HG02884 (cell line): ENCODE data around the gene USH2A.

Experiments used
- ATAC-seq: cut with Tn5 transposase; IDR thresholded peaks from one replicate; pipeline ENCODE4 v1.9.1; 2021; ENCODE audit warnings: mild to moderate bottlenecking, moderate library complexity; ENCODE audit not compliant: unreplicated experiment

Gene USH2A

GRCh38 chr1:215986401-215986800 is 436.8 kb downstream of the USH2A start:
- no peak for ATAC-seq

GRCh38 chr1:215983680-215984079 is 439.6 kb downstream of the USH2A start:
- no peak for ATAC-seq

DNA sequence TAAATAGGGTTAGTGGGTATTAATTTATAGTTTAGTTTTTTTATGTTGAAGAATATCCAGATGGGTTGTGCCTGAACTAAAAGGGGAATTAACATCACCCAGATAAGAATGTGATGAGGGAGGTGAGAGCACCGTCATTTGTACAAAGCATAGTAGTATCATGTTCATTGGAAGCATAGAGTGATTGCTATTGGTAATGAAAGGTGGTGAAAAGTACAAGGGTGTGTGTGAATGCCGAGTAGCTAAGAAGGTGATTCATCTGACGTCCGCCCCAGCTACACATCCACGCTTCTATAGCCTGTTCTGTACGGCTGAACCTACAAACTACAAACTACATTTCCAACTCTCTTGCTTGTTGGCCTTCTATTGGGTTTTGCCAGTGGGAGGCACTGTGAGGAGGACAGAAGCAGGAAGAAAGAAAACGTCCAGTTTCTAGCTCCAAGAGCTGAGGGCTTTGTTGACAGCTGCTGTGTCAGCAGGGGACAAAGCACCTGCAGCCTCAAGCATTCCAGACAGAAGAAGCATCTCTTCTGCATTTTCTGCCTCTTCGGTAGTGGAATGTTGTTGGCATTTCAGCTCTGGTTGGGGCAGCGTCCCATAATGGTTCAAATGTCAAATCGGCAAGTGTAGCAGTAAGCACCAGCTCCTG is 451.3 kb downstream of the USH2A start:
- ATAC-seq, result no peak

DNA sequence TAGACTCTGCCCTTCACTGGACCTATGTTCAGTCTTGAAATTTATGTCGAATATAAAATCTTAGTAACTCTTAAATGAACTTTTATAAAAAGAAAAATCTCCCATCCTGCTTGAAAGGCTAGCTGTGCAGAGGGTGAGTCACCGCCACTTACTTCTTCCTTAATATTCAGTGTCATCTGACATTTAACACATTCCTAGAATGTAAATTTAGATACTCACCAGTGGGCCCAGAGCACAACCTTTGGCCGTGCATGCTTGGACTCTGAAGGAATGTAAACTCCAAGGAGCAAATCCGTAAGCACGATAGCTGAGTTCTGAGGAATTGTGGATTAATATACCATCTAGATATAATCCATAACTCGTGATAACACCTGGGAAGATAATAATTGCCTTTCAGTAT is 452.8 kb downstream of the USH2A start:
- no peak for ATAC-seq

DNA sequence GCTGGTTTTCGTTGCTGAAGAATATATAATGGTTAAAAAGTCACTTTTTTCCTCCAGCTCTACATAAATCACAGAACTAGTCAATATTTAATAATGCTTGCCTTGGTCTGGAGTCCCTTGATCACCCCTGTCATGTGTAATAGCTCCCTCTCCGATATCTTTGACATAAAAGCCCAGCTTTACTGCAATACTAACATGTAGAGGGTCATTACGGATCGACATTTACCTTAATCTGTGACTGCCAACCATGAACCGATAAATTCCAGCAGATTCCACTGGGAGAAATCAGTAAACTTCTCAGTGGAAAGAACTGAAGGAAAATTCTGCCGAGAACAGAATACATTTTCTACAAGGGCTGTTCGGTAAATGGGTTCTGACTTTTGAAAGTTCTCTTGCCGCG is 459.6 kb downstream of the USH2A start:
- no peak for ATAC-seq

- ATAC-seq, result no peak
Measured at GRCh38 chr1:215963040-215963439, 460.2 kb downstream of the USH2A start.

- no peak for ATAC-seq
Measured at GRCh38 chr1:215958841-215959240, 464.4 kb downstream of the USH2A start.

GRCh38 chr1:215957663-215958062 is 465.6 kb downstream of the USH2A start:
- no peak for ATAC-seq

DNA sequence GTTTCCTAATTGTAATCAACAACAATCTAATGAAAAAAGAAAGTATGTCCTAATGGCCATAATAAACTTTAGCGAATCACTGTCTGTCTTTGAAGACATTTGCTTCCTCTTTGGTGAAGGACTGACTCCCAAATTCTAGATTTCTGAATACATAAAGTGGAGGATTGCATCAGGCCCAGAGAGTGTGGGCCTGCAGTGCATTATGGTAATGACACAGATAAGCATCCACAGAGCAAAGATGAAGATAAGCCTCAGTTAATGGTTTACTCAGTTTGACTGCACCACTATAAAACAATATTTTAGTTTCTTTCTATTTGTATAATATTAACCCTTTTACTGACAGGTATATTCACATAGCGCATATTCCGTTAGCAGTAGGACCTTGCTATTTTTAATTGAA is 490.7 kb downstream of the USH2A start:
- no peak for ATAC-seq

DNA sequence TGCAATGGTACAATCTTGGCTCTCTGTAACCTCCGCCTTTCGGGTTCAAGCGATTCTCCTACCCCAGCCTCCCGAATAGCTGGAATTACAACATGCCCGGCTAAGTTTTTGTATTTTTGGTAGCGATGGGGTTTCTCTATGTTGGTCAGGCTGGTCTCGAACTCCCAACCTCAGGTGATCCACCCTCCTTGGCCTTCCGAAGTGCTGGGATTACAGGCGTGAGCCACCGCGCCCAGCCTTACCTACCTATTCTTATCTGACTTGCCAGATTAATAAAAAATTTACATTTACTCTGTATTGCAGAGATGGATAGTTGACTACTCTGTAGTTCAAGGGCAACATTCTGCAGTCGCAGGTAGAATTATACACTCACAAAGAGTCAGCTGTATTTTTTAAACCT is 496.6 kb downstream of the USH2A start:
- no peak for ATAC-seq

DNA sequence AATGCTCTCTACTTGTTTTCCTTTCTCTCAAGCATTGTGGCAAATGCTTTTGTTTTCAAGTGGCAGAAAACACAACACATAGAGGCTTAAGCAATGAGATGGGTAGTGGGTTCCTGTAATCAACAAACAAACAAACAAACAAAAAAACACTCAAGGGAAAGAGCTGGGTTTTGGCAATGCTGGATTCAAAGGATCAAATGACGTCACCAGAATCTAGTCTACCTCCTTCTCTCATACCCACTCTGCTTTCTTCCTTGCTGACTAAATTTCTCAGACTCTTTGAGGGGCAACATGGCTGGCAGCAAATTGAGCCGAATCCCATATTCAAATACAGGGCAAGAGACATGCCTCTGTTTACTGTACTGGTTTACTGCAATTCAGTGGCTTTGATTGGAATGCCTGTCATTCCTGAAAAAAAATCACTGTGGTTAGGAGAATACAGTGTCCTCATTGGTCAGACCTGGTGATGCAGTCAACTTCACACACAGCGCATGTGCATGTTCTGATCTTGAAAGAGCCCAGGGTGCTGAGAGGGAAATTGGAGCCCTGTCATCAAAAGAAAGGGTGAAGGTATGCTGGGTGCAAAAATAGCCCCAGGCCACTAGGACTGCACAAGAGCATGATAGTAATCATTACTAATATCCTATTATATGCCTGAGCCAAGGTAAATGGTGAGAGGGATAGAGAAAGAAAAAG is 500.0 kb downstream of the USH2A start:
- no peak for ATAC-seq

GRCh38 chr1:215911406-215911968 is 511.8 kb downstream of the USH2A start:
- no peak for ATAC-seq

DNA sequence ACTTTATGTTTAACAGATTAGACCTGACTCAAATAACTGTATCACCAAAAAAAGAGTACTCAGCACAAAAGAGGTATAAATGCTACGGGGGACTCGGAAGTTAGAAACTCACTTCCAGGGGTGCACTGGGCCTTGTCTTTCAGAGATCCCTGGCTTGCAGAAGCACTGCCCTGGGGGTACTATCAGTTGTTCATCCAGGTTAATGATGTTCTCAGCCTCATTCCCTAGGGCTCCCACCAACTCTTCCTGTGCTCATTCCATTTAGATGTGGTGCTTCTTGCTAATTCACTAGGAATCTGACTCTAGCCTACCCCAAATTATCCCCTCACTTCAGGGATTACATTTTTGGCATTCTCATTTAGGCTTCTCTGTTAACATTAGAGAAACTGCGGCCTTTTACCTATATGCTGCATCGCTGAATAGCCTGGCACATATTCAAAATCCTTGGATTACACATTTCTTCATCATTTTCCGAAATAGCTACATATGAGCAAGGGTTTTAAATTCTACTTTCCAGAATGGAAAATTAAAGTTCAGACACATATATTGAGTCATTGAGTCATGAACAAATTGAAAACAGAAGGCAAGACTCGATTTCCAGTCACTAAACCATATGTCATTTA is 517.6 kb downstream of the USH2A start:
- no peak for ATAC-seq

DNA sequence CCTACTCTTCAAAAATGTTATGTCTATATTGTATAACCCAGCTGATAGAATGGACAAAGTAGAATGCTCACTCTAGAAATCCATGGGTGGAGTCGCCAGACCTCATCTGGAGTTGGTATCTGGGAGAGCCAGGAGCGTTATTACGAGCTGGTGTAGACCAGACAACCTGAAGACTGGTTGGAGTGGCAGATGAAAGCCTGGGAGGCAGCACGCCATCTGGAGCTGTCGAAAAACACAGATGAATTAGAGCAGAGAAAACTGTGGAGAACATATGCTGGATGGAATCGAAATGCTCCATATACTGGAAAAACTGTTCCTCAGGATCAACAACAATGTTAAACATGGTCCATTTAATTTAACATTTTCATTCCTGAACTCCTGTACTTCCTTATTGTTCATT is 522.6 kb downstream of the USH2A start:
- no peak for ATAC-seq

- ATAC-seq, result no peak
Measured at GRCh38 chr1:215899901-215900300, 523.3 kb downstream of the USH2A start.

- ATAC-seq, result no peak
Measured at GRCh38 chr1:215895893-215896292, 527.4 kb downstream of the USH2A start.

DNA sequence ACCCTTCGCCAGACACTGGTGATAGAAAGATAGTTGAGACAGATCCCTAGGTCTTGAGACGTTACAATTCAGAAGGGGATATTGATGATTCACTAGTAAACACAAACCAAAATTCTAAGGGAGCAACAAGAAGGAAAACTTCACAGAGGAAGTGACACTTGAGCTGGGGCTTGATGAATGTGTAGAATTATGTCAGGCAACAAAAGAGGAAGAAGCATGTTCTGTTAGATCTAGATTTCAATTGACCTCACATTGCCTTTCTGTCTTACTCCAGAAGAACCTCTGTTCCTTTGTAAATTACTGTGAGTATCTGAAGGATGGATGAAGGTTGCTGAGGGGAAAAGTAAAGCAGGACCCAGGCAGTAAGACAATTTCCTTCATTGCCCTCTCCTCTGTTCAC is 528.0 kb downstream of the USH2A start:
- no peak for ATAC-seq

GRCh38 chr1:215894617-215895016 is 528.6 kb downstream of the USH2A start:
- no peak for ATAC-seq

DNA sequence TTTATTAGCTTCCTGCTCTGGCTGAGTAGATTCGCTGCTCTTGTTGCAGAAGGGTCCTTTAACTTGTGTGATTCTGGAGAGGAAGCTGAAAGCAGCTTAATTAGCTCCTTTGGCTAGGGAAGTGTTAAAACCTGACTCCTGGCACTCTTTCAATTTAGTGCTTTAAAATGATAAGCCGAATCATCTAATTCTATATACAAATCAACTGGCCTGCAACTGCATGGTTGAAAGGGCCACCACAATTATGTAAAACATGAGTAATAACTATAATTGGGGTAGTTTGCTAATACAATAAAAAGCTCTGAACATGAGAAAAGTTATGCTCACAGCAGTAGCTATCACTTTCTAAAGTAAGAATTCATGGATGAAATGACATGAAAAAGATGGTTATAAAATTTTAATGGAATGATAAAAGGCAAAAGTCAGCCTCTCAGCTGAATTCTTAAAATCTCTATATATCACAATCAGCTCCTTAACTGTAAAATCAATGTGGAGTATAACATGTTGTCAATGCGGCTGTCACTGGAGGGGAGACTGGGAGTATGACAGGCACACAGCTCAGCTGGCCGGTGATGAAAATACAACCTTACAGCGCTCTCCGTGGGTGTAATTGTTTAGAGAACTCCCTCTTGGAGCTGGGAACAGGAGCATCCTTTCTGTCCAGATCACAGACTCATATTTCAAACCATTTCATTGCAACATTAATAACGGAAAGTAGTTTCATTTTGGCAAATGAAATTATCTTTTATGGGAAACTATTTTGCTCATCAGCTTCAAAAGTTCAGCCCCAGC is 531.8 kb downstream of the USH2A start:
- no peak for ATAC-seq

DNA sequence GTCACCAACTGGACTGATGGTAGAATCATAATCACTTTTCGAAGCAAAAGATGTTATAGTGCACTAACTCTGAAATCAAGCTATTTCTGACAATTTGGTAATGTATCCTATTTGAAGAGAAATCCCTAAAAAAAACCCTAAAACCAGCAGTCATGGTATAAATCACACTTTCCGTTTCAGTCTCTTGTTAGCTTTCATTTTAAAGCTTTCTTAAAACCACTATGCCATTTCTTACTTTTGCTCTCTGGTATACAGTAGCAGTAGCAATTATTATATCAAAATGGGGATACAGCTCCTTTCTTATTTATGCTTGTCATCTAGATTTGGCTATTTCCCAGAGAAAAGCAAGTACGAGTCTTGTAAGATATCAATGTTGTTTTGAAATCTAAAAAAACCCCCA is 532.8 kb downstream of the USH2A start:
- ATAC-seq, result peak; percentile 45

DNA sequence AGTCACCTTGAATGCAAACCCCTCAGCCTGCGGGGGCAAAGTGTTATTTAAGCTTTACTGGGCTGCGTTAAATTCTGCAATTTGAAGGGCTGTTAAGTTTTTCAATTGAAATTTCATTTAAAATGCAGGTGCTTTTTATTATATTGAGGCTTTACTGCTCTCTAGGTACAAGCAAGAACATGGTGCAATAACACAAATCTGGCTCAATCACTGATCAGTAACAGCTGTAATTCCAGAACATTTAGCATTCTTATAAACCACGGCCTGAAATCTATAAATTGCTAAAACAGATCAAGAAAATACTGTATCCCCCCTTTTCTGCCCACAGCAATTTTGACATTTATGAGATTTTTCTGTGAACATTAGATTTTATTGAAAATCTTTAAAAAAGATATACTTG is 533.4 kb downstream of the USH2A start:
- no peak for ATAC-seq
